H9 (cell line): ENCODE measurements around the gene PPP4R3C. TPM values are rescaled to one million over a fixed set of nuclear protein-coding genes. Genes with fewer than 3 reads are reported as not detected.

Experiments used
- DNase-seq: peaks from one replicate; pipeline ENCODE4 v3.0.0-alpha.2; 2017
- H2AFZ ChIP-seq: one replicate; pipeline ENCODE4 v1.6.1; 2013; ENCODE audit warnings: mild to moderate bottlenecking, low read length, control low read depth, moderate library complexity
- H2AK5ac ChIP-seq: 2 replicates; pipeline ENCODE4 v1.6.1; 2013; ENCODE audit warnings: low read length, control low read depth, mixed read lengths; ENCODE audit not compliant: insufficient read length
- H2BK120ac ChIP-seq: one replicate; pipeline ENCODE4 v1.6.1; 2013; ENCODE audit warnings: low read depth, mild to moderate bottlenecking, low read length, control low read depth, inconsistent platforms; ENCODE audit not compliant: poor library complexity, severe bottlenecking
- H2BK12ac ChIP-seq: 2 replicates; pipeline ENCODE4 v1.6.1; 2013; ENCODE audit warnings: low read length, control low read depth, mixed read lengths, low read depth; ENCODE audit not compliant: insufficient read length
- H2BK15ac ChIP-seq: 2 replicates; pipeline ENCODE4 v1.6.1; 2013; ENCODE audit warnings: low read depth, low read length, control low read depth
- H2BK20ac ChIP-seq: one replicate; pipeline ENCODE4 v1.6.1; 2013; ENCODE audit warnings: low read depth, mild to moderate bottlenecking, low read length, control low read depth, inconsistent platforms; ENCODE audit not compliant: poor library complexity, severe bottlenecking
- H2BK5ac ChIP-seq: 2 replicates; pipeline ENCODE4 v1.6.1; 2013; ENCODE audit warnings: low read length, control low read depth, mixed read lengths; ENCODE audit not compliant: insufficient read length
- H3K14ac ChIP-seq: 2 replicates; pipeline ENCODE4 v1.6.1; 2013; ENCODE audit warnings: low read length, control low read depth; ENCODE audit not compliant: insufficient read depth
- H3K18ac ChIP-seq: 2 replicates; pipeline ENCODE4 v1.6.1; 2013; ENCODE audit warnings: low read depth, mild to moderate bottlenecking, mixed read lengths, low read length, control low read depth; ENCODE audit not compliant: insufficient read length
- H3K23ac ChIP-seq: 2 replicates; pipeline ENCODE4 v1.6.1; 2013; ENCODE audit warnings: low read length, control low read depth, mixed read lengths, low read depth; ENCODE audit not compliant: insufficient read length
- H3K23me2 ChIP-seq: 2 replicates; pipeline ENCODE4 v1.6.1; 2013; ENCODE audit warnings: low read depth, mild to moderate bottlenecking, mixed read lengths, low read length, control low read depth; ENCODE audit not compliant: insufficient read length, poor library complexity, severe bottlenecking
- H3K27ac ChIP-seq: 2 replicates; pipeline ENCODE4 v1.5.1; 2013; ENCODE audit warnings: low read length, control low read depth, mixed read lengths, low read depth; ENCODE audit not compliant: insufficient read length
- H3K27me3 ChIP-seq: 2 replicates; pipeline ENCODE4 v1.6.1; 2013; ENCODE audit warnings: low read length, control low read depth, inconsistent platforms; ENCODE audit not compliant: insufficient read depth
- H3K4ac ChIP-seq: 2 replicates; pipeline ENCODE4 v1.6.1; 2013; ENCODE audit warnings: low read depth, mild to moderate bottlenecking, control low read depth, inconsistent platforms, low read length, moderate library complexity
- H3K4me1 ChIP-seq: 2 replicates; pipeline ENCODE4 v1.6.1; 2013; ENCODE audit warnings: low read length, control low read depth, inconsistent platforms; ENCODE audit not compliant: insufficient read depth
- H3K4me2 ChIP-seq: 2 replicates; pipeline ENCODE4 v1.6.1; 2013; ENCODE audit warnings: low read length, control low read depth, mixed read lengths; ENCODE audit not compliant: insufficient read length, insufficient read depth
- H3K56ac ChIP-seq: 2 replicates; pipeline ENCODE4 v1.6.1; 2013; ENCODE audit warnings: low read depth, mild to moderate bottlenecking, mixed read lengths, low read length, control low read depth; ENCODE audit not compliant: insufficient read length
- H3K79me1 ChIP-seq: 2 replicates; pipeline ENCODE4 v1.6.1; 2013; ENCODE audit warnings: low read depth, mild to moderate bottlenecking, moderate library complexity, low read length, control low read depth, inconsistent platforms; ENCODE audit not compliant: insufficient read depth, poor library complexity, severe bottlenecking
- H3K79me2 ChIP-seq: 2 replicates; pipeline ENCODE4 v1.6.1; 2013; ENCODE audit warnings: low read length, control low read depth, inconsistent platforms; ENCODE audit not compliant: insufficient read depth
- H3K9ac ChIP-seq: 2 replicates; pipeline ENCODE4 v1.6.1; 2013; ENCODE audit warnings: low read length, control low read depth, mixed read lengths; ENCODE audit not compliant: insufficient read length; ENCODE audit errors: extremely low read depth
- H3K9me3 ChIP-seq: one replicate; pipeline ENCODE4 v1.6.1; 2013; ENCODE audit warnings: low read depth, low read length, inconsistent platforms; ENCODE audit not compliant: control insufficient read depth
- H3T11ph ChIP-seq: one replicate; pipeline ENCODE4 v1.6.1; 2013; ENCODE audit warnings: mild to moderate bottlenecking, low read length, control low read depth, inconsistent platforms
- H4K20me1 ChIP-seq: one replicate; pipeline ENCODE4 v1.6.1; 2013; ENCODE audit not compliant: control insufficient read depth, insufficient read length, insufficient read depth
- H4K5ac ChIP-seq: 2 replicates; pipeline ENCODE4 v1.6.1; 2013; ENCODE audit warnings: low read depth, mild to moderate bottlenecking, mixed read lengths, low read length, control low read depth; ENCODE audit not compliant: insufficient read length
- H4K8ac ChIP-seq: replicated peaks from 2 replicates; pipeline ENCODE4 v1.6.1; 2013; ENCODE audit warnings: low read length, control low read depth, mixed read lengths, low read depth; ENCODE audit not compliant: insufficient read length
- H4K91ac ChIP-seq: 2 replicates; pipeline ENCODE4 v1.6.1; 2013; ENCODE audit warnings: low read depth, mild to moderate bottlenecking, moderate library complexity, mixed read lengths, low read length, control low read depth; ENCODE audit not compliant: insufficient read length
- H3K27ac Mint-ChIP-seq, 3 experiments: 2 replicates in 2 of 3; 3 replicates in 1 of 3; pipeline ENCODE4 v1.8.0; 2020 to 2021; ENCODE audit warnings: mixed read lengths in 3 of 3, mild to moderate bottlenecking in 1 of 3, moderate library complexity in 1 of 3
- H3K27me3 Mint-ChIP-seq: 2 replicates; pipeline ENCODE4 v1.8.0; 2021; ENCODE audit warnings: low read depth, mild to moderate bottlenecking, moderate library complexity, mixed read lengths
- H3K36me3 Mint-ChIP-seq, 3 experiments: 2 replicates in 2 of 3; 3 replicates in 1 of 3; pipeline ENCODE4 v1.8.0; 2020 to 2021; ENCODE audit warnings: low read depth in 3 of 3, mixed read lengths in 3 of 3; ENCODE audit not compliant: insufficient read depth in 1 of 3
- H3K4me1 Mint-ChIP-seq, 2 experiments: 2 replicates each; pipeline ENCODE4 v1.8.0; 2020; ENCODE audit warnings: mixed read lengths in 2 of 2
- H3K4me3 Mint-ChIP-seq, 2 experiments: 2 replicates in 1 of 2; 3 replicates in 1 of 2; pipeline ENCODE4 v1.8.0; 2020 to 2021; ENCODE audit warnings: mild to moderate bottlenecking in 2 of 2, mixed read lengths in 2 of 2, moderate library complexity in 1 of 2
- H3K9me3 Mint-ChIP-seq, 2 experiments: 2 replicates in 1 of 2; 3 replicates in 1 of 2; pipeline ENCODE4 v1.8.0; 2020; ENCODE audit warnings: mild to moderate bottlenecking in 2 of 2, mixed read lengths in 2 of 2, moderate library complexity in 1 of 2
- total RNA-seq: library from RNA; stranded (reverse); gene quantifications from 2 replicates; pipeline ENCODE4 v1.2.1, GENCODE V29; 2021
- TF ChIP-seq, protein P1 (sequence below): fragments of 200-600 bp; sonication (generic); conservative IDR thresholded peaks from 3 replicates; pipeline ENCODE4 v1.8.0; 2021; ENCODE audit warnings: antibody characterized with exemption, mild to moderate bottlenecking

Gene PPP4R3C
- total RNA-seq, 1 experiment from 2014 or later, result not detected

- H4K8ac ChIP-seq, result no peak overlapping the region
- H3T11ph ChIP-seq, result no peak overlapping the region
- H3K79me2 ChIP-seq, result no peaks in the 10 kb centered on the region
- no peak overlapping the region for H3K27ac ChIP-seq
- H3K18ac ChIP-seq, result no peak overlapping the region
- no peak overlapping the region for H3K56ac ChIP-seq
- H3K9me3 ChIP-seq, result no peaks in the 10 kb centered on the region
- H3K79me1 ChIP-seq, result no peaks in the 10 kb centered on the region
- H3K14ac ChIP-seq, result no peak overlapping the region
- H2BK5ac ChIP-seq, result no peak overlapping the region
- no peak overlapping the region for H2BK20ac ChIP-seq
- peaks cover 51 to 52% of the 10 kb centered on the region in 2 experiments for H3K9me3 Mint-ChIP-seq
- no peak overlapping the region for H3K9ac ChIP-seq
- no peak overlapping the region for H2BK120ac ChIP-seq
- H3K4me3 Mint-ChIP-seq, result no peak overlapping the region
- no peaks in the 10 kb centered on the region for H3K4me1 Mint-ChIP-seq
- no peak overlapping the region for H3K23ac ChIP-seq
- no peak overlapping the region for H3K4ac ChIP-seq
- H3K27me3 ChIP-seq, result no peaks in the 10 kb centered on the region
- no peak overlapping the region for H2AK5ac ChIP-seq
- DNase-seq, result no peak
- H3K4me2 ChIP-seq, result no peak overlapping the region
- H4K20me1 ChIP-seq, result no peaks in the 10 kb centered on the region
- no peaks in the 10 kb centered on the region for H3K4me1 ChIP-seq
- H2AFZ ChIP-seq, result no peak overlapping the region
- TF ChIP-seq, protein P1, sequence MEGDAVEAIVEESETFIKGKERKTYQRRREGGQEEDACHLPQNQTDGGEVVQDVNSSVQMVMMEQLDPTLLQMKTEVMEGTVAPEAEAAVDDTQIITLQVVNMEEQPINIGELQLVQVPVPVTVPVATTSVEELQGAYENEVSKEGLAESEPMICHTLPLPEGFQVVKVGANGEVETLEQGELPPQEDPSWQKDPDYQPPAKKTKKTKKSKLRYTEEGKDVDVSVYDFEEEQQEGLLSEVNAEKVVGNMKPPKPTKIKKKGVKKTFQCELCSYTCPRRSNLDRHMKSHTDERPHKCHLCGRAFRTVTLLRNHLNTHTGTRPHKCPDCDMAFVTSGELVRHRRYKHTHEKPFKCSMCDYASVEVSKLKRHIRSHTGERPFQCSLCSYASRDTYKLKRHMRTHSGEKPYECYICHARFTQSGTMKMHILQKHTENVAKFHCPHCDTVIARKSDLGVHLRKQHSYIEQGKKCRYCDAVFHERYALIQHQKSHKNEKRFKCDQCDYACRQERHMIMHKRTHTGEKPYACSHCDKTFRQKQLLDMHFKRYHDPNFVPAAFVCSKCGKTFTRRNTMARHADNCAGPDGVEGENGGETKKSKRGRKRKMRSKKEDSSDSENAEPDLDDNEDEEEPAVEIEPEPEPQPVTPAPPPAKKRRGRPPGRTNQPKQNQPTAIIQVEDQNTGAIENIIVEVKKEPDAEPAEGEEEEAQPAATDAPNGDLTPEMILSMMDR, result no peak
- H2BK15ac ChIP-seq, result no peak overlapping the region
- H3K36me3 Mint-ChIP-seq, result peaks cover 0 to 4% (median 2%) of the 10 kb centered on the region in 3 experiments; a peak in 3 of 7 replicates
- no peak overlapping the region for H4K5ac ChIP-seq
- H3K27me3 Mint-ChIP-seq, result no peaks in the 10 kb centered on the region
- H2BK12ac ChIP-seq, result no peak overlapping the region
- no peak overlapping the region for H3K27ac Mint-ChIP-seq
- H3K23me2 ChIP-seq, result no peaks in the 10 kb centered on the region
- H4K91ac ChIP-seq, result no peak overlapping the region
Measured at GRCh38 chrX:27451324-27451723, 11.8 kb downstream of the PPP4R3C start.
